ENCODE measurements around the gene SLC34A1.
"Not testable (repeated sequence)": the region's sequence is repeated elsewhere in the genome, so short reads cannot be mapped to it uniquely, and the experiment has no call there.

- TF ChIP-seq, protein P1, sequence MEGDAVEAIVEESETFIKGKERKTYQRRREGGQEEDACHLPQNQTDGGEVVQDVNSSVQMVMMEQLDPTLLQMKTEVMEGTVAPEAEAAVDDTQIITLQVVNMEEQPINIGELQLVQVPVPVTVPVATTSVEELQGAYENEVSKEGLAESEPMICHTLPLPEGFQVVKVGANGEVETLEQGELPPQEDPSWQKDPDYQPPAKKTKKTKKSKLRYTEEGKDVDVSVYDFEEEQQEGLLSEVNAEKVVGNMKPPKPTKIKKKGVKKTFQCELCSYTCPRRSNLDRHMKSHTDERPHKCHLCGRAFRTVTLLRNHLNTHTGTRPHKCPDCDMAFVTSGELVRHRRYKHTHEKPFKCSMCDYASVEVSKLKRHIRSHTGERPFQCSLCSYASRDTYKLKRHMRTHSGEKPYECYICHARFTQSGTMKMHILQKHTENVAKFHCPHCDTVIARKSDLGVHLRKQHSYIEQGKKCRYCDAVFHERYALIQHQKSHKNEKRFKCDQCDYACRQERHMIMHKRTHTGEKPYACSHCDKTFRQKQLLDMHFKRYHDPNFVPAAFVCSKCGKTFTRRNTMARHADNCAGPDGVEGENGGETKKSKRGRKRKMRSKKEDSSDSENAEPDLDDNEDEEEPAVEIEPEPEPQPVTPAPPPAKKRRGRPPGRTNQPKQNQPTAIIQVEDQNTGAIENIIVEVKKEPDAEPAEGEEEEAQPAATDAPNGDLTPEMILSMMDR (IDR thresholded peaks at IDR 0.05; ENCODE audit: low read length): not testable (repeated sequence)
- TF ChIP-seq EZH2 (IDR thresholded peaks at IDR 0.05; ENCODE audit: borderline replicate concordance, low read length): not testable (repeated sequence)
These were observed 36.2 kb downstream of the SLC34A1 start for GRCh38 chr5:177420472-177420871.

Data from OCI-LY1 (cell line).